Lower leg skin (tissue), 4 donors: Measurements from ENCODE around the gene NEDD4L. TPM values are rescaled to one million over a fixed set of nuclear protein-coding genes. Genes with fewer than 3 reads are reported as not detected.
A peak's percentile ranks its signal among the peaks of the same experiment; 100 is the strongest.

Experiments used
- DNase-seq, 2 donors: peaks; one replicate each; pipeline ENCODE4 v3.0.0-alpha.2; 2019; ENCODE audit warnings: low spot score in 2 of 2
- H3K4me3 ChIP-seq: fragments of 200-600 bp; sonication (generic); 2 replicates; pipeline ENCODE4 v1.5.1; 2017; ENCODE audit warnings: mild to moderate bottlenecking, low read depth; ENCODE audit not compliant: poor library complexity, severe bottlenecking
- CTCF ChIP-seq, 3 donors: fragments of 450-650 bp; IDR thresholded peaks; one replicate each; pipeline ENCODE4 v1.5.1; 2016; ENCODE audit warnings: antibody characterized with exemption in 3 of 3, mild to moderate bottlenecking in 3 of 3, moderate library complexity in 2 of 3
- POLR2A ChIP-seq, 2 donors: fragments of 450-650 bp; IDR thresholded peaks; one replicate each; pipeline ENCODE4 v1.6.1; 2016 to 2017; ENCODE audit warnings: antibody characterized with exemption in 2 of 2, mild to moderate bottlenecking in 1 of 2, moderate library complexity in 1 of 2
- WGBS, 2 donors: methylation state at CpG; one replicate each; pipeline ENCODE4 v1.1.5; 2018; 5-methylcytosine and 5-hydroxymethylcytosine counted together
- intact Hi-C: fragments of 100-400 bp; cut with DNase I; formaldehyde crosslinking; loops from one replicate; pipeline ENCODE4 v1.15.0; 2023; ENCODE audit warnings: low total_unique reads
- total RNA-seq, 4 donors: library from RNA; depleted of rRNA; stranded (reverse); fragments of >200 nt; gene quantifications; one replicate each; pipeline ENCODE4 v1.1.0, GENCODE V29; 2016

The NEDD4L gene
- total RNA-seq, 4 donors from 2014 or later, result 22.9 to 127 (median 35.0) TPM

- TF ChIP-seq POLR2A (IDR thresholded peaks at IDR 0.05) (no peak), CTCF (IDR thresholded peaks at IDR 0.05) (no peak)
- no peak overlapping the region for H3K4me3 ChIP-seq
- intact Hi-C loops, result no loop called here
- DNase-seq, result peak in 1 of 2 donors; percentile 25
- WGBS, 2 donors, result 63 to 85% methylated on average over 2 of the region's 2 CpGs
These were observed 349.3 kb downstream of the NEDD4L start for GRCh38 chr18:58393295-58393694.

- no peak overlapping the region for H3K4me3 ChIP-seq
- DNase-seq, result no peak
- TF ChIP-seq POLR2A (IDR thresholded peaks at IDR 0.05) (no peak), CTCF (IDR thresholded peaks at IDR 0.05) (no peak)
- intact Hi-C loops, result no loop called here
- WGBS, 2 donors, result 90 to 97% methylated on average over 7 of the region's 7 CpGs
These were observed 350.0 kb downstream of the NEDD4L start for GRCh38 chr18:58394046-58394445.

- no peak for TF ChIP-seq POLR2A (IDR thresholded peaks at IDR 0.05)
- TF ChIP-seq CTCF (IDR thresholded peaks at IDR 0.05), result no peak
These were observed 350.8 kb downstream of the NEDD4L start for GRCh38 chr18:58394602-58395425.

GRCh38 chr18:58396144-58396543 lies 352.1 kb downstream of the NEDD4L start:
- DNase-seq, result no peak
- intact Hi-C loops, result no loop called here
- WGBS, 2 donors, result 88 to 89% methylated on average over 10 of the region's 10 CpGs
- H3K4me3 ChIP-seq, result no peak overlapping the region
- no peak for TF ChIP-seq POLR2A (IDR thresholded peaks at IDR 0.05)
- TF ChIP-seq CTCF (IDR thresholded peaks at IDR 0.05), result no peak

More at GRCh38 chr18:58394602-58395425, 350.8 kb downstream of the NEDD4L start:
- 90 to 94% methylated on average over 12 of the region's 12 CpGs for WGBS, 2 donors
- no peak overlapping the region for H3K4me3 ChIP-seq
- intact Hi-C loops, result no loop called here
- DNase-seq, result no peak

GRCh38 chr18:58396966-58397365 lies 352.9 kb downstream of the NEDD4L start:
- intact Hi-C loops, result no loop called here
- 81% methylated on average over 3 of the region's 3 CpGs for WGBS, 2 donors
- TF ChIP-seq POLR2A (IDR thresholded peaks at IDR 0.05) (no peak), CTCF (IDR thresholded peaks at IDR 0.05) (no peak)
- DNase-seq, result no peak
- H3K4me3 ChIP-seq, result no peak overlapping the region
